Anterior cingulate cortex (tissue), 58 donors: ENCODE measurements around the gene ASPSCR1.
"Not testable (repeated sequence)": the region's sequence is repeated elsewhere in the genome, so short reads cannot be mapped to it uniquely, and the experiment has no call there.

ENCODE experiments used
- DNase-seq, 58 donors: peaks; one replicate each; lab custom pipeline; 2025; lab: John Stamatoyannopoulos, UW

The ASPSCR1 gene

DNA sequence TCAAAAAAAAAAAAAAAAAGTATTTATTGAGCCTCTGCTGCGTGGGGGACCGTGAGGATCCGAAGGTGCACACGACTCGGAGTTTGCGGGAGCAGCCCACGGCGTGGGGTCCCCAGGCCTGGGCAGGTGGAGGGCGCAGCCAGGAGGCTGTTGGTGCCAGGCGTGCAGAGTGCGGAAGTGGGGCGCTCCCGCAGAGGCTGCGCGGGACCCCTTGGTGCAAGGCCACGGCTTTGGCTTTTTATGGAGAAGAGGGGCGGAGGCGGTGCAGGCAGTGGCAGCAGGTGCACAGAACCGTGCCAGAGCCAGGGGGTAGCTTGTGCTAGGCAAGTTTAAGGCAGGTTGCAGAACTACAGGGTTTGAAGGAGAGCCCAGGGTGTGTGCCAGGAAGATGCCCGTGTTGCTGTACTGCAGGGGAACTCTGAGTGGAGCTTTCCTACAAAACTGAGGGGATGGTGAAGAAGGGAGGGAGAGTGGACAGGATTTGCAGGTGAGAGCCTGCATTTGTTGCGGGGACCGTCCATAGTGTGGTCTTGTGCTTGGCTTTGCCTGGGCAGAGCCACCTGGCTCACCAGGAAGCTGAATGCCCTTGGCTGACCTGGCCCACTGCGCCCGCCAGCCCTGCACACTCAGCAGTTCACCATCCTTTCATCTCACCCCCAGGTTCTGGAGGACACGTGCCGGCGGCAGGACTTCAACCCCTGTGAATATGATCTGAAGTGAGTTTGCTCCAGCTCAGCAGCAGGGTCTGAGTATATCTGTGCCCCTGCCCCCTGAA is 1.3 kb downstream of the ASPSCR1 start:
- DNase-seq = no peak

DNA sequence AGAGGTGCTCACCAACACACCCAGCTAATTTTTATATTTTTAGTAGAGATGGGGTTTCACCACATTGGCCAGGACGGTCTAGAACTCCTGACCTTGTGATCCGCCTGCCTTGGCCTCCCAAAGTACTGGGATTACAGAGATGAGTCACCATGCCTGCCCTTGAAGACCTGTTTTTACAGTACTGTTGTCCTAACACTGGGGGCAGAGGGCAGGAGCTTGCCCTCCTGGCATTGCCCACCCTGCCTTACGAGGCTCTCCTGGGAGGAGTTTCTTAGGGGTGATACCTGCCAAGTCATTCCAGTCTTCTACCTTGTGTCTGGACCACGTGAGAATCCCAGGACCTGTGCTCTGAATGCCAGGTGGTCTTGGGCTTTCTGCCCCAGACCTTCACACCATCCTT is 2.7 kb downstream of the ASPSCR1 start:
- no peak for DNase-seq

- no peak for DNase-seq
Measured at GRCh38 chr17:81980707-81981343, 3.4 kb downstream of the ASPSCR1 start.

DNA sequence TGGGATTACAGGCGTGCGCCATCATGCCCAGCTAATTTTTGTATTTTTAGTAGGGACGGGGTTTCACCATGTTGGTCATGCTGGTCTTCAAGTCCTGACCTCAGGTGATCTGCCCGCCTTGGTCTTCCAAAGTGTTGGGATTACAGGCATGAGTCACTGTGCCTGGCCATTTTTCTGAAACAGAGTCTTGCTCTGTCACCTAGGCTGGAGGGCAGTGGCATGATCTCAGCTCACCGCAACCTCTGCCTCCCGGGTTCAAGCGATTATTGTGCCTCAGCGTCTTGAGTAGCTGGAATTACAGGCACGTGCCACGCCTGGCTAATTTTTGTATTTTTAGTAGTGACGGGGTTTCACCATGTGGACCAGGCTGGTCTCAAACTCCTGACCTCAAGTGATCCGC is 4.1 kb downstream of the ASPSCR1 start:
- not testable (repeated sequence) for DNase-seq

GRCh38 chr17:81983011-81983638 is 5.7 kb downstream of the ASPSCR1 start:
- DNase-seq = no peak

DNA sequence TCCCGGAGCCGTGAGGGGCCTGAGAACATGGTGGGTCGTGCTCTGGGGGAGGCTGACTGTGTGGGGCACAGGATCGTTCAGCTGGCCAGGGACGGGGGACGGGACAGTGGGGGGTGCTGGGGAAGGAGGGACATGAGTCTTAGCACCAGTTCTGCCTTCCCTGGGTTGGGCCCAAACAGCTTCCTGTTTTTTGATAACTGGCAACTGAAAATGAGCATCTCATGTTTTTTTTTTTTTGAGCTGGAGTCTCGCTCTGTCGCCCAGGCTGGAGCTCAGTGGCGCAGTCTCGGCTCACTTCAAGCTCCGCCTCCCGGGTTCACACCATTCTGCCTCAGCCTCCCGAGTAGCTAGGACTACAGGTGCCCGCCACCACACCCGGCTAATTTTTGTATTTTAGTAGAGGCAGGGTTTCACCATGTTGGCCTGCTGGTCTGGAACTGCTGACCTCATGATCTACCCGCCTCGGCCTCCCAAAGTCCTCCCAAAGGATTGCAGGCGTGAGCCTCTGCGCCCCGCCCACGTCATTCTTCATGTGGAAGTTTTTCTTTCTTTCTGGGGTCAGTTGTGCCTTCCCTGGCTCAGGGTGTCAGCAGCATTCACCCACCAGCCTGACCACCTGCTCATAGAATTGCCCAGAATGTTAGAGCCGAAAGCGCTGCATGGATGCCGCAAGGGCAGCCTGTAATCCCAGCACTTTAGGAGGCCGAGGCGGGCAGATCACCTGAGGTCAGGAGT is 6.4 kb downstream of the ASPSCR1 start:
- DNase-seq = no peak

GRCh38 chr17:81984773-81985410 is 7.5 kb downstream of the ASPSCR1 start:
- DNase-seq = no peak

DNA sequence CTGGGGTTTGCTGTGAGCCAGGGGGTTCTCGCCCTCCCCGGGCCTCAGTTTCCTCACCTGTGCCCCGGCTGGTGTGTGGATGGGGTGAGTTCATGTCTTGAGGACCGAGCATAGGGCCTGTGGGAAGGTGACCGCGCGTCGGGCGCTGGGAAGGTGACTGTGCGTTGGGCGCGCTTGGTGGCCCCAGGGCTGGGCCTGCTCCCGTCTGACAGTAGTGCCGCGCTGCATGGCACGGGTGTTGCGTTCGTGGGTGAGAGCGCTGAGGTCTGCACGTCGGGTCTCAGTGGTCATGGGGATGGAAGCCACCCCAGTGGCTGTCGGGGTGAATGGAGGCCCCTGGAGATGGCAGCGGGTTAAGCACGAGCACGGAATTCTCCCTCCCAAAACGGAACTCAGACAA is 9.2 kb downstream of the ASPSCR1 start:
- DNase-seq = no peak

GRCh38 chr17:81987161-81987770 is 9.8 kb downstream of the ASPSCR1 start:
- no peak for DNase-seq

DNA sequence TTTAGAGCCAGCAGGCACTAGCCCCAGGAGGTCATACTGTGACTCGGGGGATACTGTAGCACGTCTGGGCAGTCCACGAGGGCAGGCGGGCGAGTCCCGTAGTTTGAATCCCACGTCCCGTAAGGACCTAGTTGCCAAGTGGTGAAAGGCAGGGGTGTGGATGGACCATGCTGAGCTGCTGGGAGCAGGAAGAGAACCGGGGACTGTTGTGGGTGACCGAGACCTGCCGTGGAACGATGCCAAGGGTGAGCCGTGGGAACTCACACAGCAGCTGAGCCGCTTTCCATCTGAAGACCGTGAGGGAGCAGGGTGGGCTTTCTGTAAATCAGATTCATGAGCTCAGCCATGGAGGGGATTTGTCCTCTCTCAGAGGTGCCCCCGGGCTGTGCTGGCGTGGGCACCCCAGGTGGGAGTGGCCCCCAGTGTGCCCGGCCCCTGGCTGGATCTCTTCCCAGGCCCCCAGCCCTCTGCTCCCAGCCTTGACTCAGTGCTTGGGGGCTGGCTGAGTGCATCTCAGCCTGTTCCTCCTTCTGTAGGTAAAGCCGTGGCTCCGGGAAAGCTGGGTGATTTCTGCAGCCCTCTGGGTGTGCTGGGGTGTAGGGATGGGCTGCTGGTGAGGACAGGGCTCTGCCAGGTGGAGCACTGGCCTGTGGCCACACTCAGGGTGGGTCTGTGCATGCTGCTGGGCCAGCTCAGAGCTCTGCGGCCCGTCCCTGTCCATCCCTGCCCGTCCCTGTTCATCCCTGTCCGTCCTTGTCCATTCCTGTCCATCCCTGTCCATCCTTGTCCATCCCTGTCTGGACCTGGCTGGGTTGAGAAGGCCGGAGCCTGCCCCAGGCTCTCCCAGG is 13.6 kb downstream of the ASPSCR1 start:
- DNase-seq = no peak

DNA sequence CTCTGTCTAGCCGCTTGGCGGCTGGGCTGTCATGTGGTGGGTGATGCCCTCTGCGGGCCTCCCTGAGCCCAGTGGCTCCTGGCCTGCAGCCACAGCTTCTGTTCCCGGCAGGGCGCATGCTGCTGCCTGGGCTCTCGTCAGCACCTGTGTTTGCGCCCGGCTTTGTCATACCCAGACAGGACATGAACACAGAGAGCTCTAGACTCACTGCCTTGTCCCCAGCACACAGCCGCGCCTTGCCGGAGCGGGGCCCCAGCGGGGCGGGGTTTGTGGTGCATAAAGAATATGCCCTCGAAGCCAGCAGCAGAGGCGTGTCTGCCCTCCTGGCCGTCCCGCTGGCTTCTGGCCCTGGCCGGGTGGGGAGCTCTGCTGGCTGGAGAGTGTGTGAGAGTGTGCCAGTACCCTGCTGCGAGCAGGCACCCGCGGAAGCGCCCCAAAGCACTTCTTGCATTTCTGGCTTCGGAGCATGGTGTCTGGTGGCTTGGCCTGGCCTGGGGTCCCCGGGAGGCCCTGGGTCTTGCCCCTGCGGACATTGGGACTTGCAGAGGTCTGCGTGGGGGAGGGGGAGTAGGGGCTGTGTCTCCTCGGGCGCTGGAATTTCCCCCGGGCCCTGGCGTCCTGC is 14.4 kb downstream of the ASPSCR1 start:
- DNase-seq = peak in 45 of 58 donors; percentile 18 to 80 (median 60)

DNA sequence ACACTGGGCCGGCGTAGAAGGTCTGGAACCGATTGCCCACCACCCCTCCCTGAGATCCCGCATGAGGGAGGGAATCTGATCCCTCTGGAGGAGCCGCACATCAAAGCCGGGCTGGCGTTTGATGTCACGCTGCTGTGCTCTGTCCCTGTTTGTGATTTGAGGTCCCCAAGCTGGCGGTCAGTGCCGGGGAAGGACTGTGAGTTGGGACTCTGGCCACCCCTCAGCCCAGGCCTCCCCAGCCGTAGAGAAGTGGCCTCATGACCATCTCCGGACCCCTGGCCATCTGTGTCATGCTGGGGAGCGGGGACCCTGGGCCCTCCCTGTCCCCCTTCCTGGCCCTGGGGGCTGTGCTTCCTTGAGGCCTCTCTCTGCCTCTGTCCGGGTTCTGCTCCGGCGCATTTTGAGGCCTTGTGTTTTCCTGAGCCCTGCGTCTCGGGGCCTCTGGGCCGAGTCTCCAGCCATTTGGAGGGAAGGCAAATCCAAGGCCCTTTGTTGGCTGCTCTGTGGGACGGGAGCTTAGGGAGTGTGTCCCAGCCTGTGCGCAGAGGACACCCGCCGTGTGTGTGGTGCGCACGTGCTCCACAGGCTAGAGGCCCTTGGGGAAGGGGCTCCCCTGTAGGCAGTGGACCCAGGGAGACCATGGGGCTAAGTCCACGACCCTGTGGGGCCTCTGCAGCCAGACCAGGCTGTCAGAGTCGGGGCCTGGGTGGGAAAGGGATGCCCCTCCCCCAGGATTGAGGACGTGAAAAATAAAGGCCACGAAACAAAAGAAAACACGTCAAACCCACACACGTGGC is 15.1 kb downstream of the ASPSCR1 start:
- no peak for DNase-seq

DNA sequence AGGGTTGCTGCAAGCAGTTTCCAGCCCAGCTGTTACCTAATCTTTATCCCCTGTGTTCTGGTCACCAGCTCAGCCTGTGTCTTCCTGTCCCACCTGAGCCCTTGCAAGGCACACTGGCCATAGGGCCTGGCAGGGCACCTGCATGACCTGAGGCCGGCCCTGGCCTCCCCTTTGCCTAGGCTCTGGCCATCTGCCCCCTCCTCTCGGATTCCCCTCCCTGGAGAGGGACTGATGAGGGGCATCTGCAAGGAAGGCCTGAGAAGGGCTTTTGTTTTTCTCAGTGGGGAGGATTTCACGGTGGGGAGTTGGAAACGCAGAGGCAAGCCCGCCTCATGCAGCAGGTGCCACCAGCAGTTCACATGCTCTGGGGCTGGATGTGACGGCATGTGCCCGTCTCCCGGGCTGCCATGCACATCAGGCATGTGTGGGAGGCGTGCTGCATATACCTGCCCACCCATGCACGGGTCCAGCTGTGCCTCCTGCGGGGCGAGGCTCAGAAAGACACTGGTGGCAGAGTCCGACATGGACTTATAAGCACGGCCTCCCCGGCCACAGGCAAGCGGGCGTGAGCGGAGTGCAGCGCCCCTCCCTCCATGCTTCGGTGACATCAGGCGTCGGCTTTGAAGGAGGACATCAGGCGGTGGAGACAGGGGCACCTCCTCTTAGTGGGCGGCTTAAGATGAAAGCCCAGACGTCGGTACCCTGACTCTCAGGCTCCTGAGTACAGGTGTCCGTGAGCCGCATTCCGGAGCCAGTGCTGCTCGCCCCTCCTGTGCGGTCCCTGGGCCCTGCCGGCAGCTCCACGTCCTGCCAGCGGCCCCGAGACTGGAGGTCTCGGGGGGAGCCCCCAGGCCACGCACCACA is 16.5 kb downstream of the ASPSCR1 start:
- DNase-seq = no peak

DNA sequence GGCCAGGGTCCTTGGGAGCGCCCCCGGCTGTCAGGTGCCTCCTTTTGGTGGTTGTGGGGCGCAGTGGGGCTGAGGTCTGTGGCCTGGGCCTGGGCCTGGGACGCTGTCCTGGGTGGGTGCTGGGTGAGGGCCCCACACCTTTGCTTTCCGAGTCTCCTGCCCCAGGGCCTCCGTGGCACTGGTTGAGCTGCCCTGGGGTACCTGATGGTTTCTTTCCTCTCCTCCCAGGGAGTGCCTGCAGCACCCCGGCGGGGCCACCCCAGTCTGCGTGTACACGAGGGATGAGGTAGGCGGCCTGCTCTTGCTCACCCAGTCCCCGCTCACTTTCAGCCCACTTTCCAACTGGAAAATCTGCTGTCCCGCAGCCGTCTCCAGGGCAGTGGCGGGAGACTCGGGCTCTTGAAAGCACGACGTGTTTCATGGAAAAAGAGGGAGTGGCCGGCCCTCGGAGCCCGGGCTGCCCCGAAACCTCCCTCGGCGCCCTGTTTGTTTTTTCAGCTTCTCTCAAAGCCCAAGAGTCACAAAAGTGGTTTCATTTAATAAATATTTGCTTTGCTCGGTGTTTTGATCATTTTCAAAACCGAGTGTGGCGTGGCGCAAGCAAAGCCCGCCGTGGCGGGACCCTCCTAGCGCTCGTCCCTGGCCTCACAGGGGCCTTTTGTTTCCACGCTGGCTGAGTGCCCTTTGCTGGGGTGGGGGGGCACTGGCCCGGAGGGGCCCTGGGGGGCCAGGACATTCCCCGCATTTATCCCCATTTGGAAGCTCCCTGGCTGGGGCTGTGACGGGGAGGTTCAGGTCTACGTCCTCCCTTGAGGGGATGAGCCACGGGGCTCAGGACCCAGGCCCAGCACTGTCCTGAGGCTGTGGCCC is 17.4 kb downstream of the ASPSCR1 start:
- DNase-seq = no peak

GRCh38 chr17:81995463-81996231 is 18.2 kb downstream of the ASPSCR1 start:
- no peak for DNase-seq
